WI38 (cell line): Measurements from ENCODE around the gene ESAM.
"Not testable (repeated sequence)": the region's sequence is repeated elsewhere in the genome, so short reads cannot be mapped to it uniquely, and the experiment has no call there.

ENCODE experiments used
- H3K4me3 ChIP-seq: 2 replicates; pipeline ENCODE4 v1.5.1; 2011; ENCODE audit warnings: low read depth, mild to moderate bottlenecking, control low read depth, low read length
- TF ChIP-seq, protein P1 (sequence below): IDR thresholded peaks from 2 replicates; pipeline ENCODE4 v1.5.1; 2012; ENCODE audit warnings: low read depth, mild to moderate bottlenecking, control low read depth, low read length

The ESAM gene

DNA sequence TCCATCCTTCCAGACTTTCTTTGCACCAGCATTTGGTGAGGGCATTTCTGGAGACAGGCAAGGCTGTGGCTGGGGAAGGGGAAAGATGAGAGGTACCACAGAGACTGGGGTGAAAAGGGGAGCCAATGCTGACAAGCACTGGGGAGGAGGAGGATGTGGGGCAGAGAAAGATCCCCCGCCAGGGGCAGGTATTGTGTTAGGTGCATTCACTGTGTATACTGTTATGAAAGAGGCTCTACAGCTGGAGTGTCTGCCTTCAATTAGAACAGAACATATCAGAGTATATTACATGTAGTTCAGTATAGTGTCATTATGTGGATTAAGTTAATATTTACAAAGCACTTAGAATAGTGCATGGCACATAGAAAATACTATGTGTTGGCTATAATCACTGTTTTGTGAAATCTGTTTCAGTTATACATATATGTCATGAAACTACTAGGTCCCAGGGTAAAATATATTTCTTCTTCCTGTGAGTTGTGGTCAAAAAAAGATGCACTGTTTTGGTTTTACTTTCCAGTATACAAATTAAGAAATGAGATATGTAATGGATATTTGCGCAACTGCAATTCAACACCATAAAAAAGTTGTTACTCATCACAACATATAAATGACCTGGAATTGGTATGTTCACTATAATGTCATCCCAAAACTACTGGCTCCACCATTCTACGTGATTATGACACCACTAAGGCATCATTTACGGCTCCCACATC lies 29.7 kb upstream of the ESAM start:
- TF ChIP-seq, protein P1, sequence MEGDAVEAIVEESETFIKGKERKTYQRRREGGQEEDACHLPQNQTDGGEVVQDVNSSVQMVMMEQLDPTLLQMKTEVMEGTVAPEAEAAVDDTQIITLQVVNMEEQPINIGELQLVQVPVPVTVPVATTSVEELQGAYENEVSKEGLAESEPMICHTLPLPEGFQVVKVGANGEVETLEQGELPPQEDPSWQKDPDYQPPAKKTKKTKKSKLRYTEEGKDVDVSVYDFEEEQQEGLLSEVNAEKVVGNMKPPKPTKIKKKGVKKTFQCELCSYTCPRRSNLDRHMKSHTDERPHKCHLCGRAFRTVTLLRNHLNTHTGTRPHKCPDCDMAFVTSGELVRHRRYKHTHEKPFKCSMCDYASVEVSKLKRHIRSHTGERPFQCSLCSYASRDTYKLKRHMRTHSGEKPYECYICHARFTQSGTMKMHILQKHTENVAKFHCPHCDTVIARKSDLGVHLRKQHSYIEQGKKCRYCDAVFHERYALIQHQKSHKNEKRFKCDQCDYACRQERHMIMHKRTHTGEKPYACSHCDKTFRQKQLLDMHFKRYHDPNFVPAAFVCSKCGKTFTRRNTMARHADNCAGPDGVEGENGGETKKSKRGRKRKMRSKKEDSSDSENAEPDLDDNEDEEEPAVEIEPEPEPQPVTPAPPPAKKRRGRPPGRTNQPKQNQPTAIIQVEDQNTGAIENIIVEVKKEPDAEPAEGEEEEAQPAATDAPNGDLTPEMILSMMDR = no peak
- no peak overlapping the region for H3K4me3 ChIP-seq

DNA sequence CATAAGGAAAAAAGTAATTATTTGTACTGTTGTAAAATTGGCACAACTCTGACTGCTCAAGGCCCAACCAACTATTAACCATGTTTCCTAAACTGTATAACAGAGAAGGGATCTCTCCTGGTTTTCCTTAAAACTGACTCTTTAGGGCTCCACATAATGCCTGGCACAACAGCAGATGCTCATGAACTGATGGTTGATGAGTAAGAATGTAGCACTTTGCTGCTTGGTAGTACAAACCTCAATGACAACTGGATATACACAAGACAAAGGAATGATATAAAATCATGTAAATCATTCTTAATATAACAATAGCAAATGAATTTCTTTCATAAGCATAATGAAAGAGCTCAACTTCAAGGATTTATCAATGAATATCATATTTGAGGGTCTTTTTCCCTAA lies 26.4 kb upstream of the ESAM start:
- TF ChIP-seq, protein P1 = no peak
- no peak overlapping the region for H3K4me3 ChIP-seq

DNA sequence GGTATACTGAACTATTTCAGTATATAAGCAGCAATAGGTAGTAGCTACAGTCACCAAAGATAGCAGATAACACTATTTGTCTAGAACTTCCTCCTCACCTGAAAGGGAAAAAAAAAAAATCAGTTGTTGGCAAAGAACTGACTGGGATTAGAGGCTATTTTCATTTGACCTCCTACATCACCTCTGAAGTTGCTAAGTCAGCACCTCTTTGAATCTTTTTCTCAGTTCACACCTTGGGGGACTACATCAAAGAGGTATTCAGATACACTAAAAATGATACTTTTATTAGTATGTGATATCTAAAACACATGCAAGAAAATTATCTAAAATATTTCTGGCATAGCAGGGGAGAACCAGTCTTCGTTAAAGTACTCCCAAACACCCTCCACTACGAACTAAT lies 22.0 kb upstream of the ESAM start:
- TF ChIP-seq, protein P1 = no peak
- no peak overlapping the region for H3K4me3 ChIP-seq

DNA sequence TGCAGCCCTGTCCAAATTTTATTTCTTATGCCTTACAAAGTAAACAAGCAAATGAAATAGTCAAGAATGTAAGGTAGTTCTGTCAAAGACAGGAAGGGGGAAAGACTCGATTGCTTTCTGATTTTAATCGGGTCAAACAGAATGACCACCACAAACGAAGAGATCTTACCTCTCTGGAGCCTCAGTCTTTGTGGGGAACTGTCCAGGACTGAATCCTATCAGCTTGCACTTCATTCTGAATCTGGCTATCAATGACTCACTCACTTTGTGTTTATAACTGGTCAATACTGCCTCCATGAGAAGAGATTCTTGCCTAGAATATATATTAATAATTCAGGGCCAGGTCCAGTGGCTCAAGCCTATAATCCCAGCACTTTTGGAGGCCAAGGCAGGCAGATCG lies 20.9 kb upstream of the ESAM start:
- no peak overlapping the region for H3K4me3 ChIP-seq

DNA sequence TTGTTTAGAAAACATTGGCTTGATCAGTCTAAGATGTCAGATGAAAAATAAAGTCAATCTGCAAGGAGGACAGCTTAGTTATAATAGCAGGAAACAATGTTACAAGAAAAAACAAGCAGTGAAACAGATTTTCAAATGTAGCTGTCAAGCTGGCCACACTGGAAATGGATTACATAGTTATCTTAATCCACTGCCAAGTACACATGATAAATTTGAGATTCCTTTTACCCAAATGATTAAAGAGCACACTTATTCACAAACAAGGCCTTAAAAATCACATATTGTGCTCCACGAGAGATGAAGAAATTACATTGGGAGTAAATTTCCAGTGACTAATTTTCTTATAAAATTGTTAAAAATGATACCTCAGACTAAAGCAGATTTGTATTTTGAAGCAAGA lies 17.5 kb upstream of the ESAM start:
- TF ChIP-seq, protein P1 = no peak
- H3K4me3 ChIP-seq = no peak overlapping the region

More for the DNA sequence above, 20.9 kb upstream of the ESAM start:
- TF ChIP-seq, protein P1 = no peak

DNA sequence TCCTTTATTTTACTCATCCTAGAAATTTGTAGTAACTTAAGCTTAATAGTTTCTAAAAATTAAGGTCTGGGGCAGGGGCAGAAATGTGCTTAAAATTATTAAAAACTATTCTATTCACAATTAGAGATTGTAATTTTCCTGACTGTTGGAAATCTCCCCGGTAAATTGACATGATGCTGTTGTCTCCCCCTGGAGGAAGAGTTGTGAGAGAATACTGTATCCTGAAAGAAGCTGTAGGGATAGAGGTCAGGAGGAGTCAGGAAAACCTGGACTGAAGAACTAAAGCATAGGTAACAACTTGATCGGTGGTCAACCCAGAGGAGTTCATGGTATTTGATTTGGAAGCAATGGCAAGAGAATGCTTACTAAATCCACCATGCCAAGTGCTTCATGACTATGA lies 16.2 kb upstream of the ESAM start:
- TF ChIP-seq, protein P1 = no peak
- H3K4me3 ChIP-seq = no peak overlapping the region

DNA sequence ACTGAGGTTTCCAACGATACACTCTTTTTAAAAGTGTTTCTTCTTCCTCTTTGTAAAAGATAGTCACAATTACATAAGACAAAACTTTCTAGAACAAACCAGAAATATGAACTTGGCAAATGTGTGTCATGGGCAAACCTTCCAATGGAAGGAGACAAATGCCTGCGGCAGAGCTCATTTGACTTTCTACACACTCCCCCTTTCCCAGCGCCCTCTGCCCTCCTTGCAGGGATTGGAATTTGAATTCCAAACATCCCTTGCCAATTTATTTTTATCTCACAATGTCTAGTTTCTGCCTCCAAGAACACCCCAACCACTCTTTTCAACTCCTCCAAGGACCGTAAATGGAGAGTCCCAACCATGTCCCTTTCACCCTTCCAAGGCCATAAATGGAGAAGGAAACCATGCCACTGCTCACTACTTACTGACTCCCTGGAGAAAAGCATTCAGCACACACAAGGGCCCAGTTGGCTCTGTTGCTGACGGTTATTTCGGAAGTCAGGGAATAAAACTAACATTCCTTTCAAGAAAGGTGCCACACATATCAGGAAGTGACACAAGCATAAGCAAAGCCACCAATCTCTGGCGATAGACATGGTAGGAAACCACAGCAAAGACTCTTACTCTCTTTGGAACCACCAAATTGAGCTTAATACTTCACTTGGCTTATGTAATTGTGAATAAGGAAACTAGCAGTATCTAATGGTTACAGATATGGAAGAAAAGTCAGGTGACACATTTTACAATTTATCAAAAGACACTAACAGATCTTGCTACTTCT lies 15.0 kb upstream of the ESAM start:
- TF ChIP-seq, protein P1 = no peak

DNA sequence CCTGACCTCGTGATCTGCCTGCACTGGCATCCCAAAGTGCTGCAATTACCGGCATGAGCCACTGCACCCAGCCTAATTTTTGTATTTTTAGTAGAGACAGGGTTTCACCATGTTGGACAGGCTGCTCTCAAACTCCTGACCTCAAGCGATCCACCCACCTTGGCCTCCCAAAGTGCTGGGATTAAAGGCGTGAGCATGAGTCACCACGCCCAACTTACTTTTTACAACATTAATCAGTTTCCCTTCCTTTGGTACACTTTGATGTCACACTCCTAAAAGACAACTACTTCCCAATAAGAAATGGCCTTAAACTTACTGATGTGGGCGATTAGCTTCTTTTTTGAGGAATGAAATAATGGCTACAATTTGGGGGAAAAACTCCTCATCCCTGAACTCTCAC lies 8.9 kb upstream of the ESAM start:
- not testable (repeated sequence) for H3K4me3 ChIP-seq

More for the DNA sequence above, 15.0 kb upstream of the ESAM start:
- H3K4me3 ChIP-seq = no peak overlapping the region
